D721Med (cell line): ENCODE data around the gene UNC5C.
A peak's percentile ranks its signal among the peaks of the same experiment; 100 is the strongest.

Experiments
- DNase-seq: peaks from one replicate; pipeline ENCODE4 v3.0.0; 2011; ENCODE audit warnings: low spot score; ENCODE audit not compliant: insufficient read length
- FAIRE-seq: peaks from 2 replicates; lab custom pipeline; 2011; peaks lifted over from hg19 to GRCh38; lab: Jason Lieb, UNC
- CTCF ChIP-seq: IDR thresholded peaks from 2 replicates; pipeline ENCODE4 v1.5.1; 2012; ENCODE audit warnings: mild to moderate bottlenecking, control low read depth; ENCODE audit not compliant: insufficient read depth; ENCODE audit errors: missing control alignments

The UNC5C gene

GRCh38 chr4:95360906-95361695 is 187.7 kb downstream of the UNC5C start:
- FAIRE-seq (peak; percentile 16), DNase-seq (no peak)
- TF ChIP-seq CTCF = no peak

- no peak for DNase-seq
- FAIRE-seq = no peak
- no peak for TF ChIP-seq CTCF
Observed at GRCh38 chr4:95360256-95360903, 188.4 kb downstream of the UNC5C start.

GRCh38 chr4:95358421-95358820 is 190.4 kb downstream of the UNC5C start:
- no peak for TF ChIP-seq CTCF
- DNase-seq (no peak), FAIRE-seq (no peak)

GRCh38 chr4:95355021-95355420 is 193.8 kb downstream of the UNC5C start:
- DNase-seq (no peak), FAIRE-seq (no peak)
- TF ChIP-seq CTCF = no peak

- TF ChIP-seq CTCF = no peak
- DNase-seq = no peak
- no peak for FAIRE-seq
Observed at GRCh38 chr4:95348418-95348817, 200.4 kb downstream of the UNC5C start.

- DNase-seq = no peak
- no peak for TF ChIP-seq CTCF
- FAIRE-seq = no peak
Observed at GRCh38 chr4:95343235-95343634, 205.5 kb downstream of the UNC5C start.

- FAIRE-seq (no peak), DNase-seq (no peak)
- no peak for TF ChIP-seq CTCF
Observed at GRCh38 chr4:95340191-95340590, 208.6 kb downstream of the UNC5C start.
